ENCODE measurements around the gene COL6A3. TPM values are rescaled to one million over a fixed set of nuclear protein-coding genes. Genes with fewer than 3 reads are reported as not detected.

COL6A3 gene
- total and polyA plus RNA-seq, 4 experiments from 2014 or later, result 0.56 to 2.1 (median 1.5) TPM; not detected in 1

GRCh38 chr2:237448626-237449025, 34.7 kb upstream of the COL6A3 start:
- POLR2A ChIA-PET (ENCODE audit: partially characterized antibody), result interaction anchor here (2.2 kb wide), 1 partner anchor 15 kb away, joined by 7 read pairs; no protein-coding TSS in a partner anchor
- intact Hi-C loops (cut with micrococcal nuclease), result no loop called here
- H3K27me3 ChIP-seq (ENCODE audit: insufficient read depth, low read length), result no peaks in the 10 kb centered on the region
- H3K36me3 ChIP-seq (ENCODE audit: insufficient read depth, low read length), result no peaks in the 10 kb centered on the region
- CTCF ChIA-PET (ENCODE audit: partially characterized antibody), result interaction anchor here (0.6 to 4.6 kb wide), 4 partner anchors 16 to 132 kb away, joined by 4 to 19 read pairs (median 6); no protein-coding TSS in a partner anchor
- H3K27ac Mint-ChIP-seq, result no peak overlapping the region
- no peak overlapping the region for H3K4me3 ChIP-seq (ENCODE audit: low read length in 2 of 2)
- no peaks in the 10 kb centered on the region for H3K9me3 Mint-ChIP-seq
- no peak overlapping the region for H3K27ac ChIP-seq (ENCODE audit: low read depth, low read length)
- H3K36me3 Mint-ChIP-seq, result no peaks in the 10 kb centered on the region
- no peak overlapping the region for H3K4me3 Mint-ChIP-seq
- H3K27me3 Mint-ChIP-seq, result no peaks in the 10 kb centered on the region
- DNase-seq, result no peak
- no peaks in the 10 kb centered on the region for H3K9me3 ChIP-seq (ENCODE audit: control insufficient read depth in 1 of 2, low read length in 2 of 2)
- no peaks in the 10 kb centered on the region for H3K4me1 ChIP-seq (ENCODE audit: insufficient read depth, low read length)
- H3K4me1 Mint-ChIP-seq, result peaks cover 0 to 10% (median 6%) of the 10 kb centered on the region in 4 donors

GRCh38 chr2:237448171-237448570, 34.2 kb upstream of the COL6A3 start:
- CTCF ChIA-PET (ENCODE audit: partially characterized antibody), result interaction anchor here (2.0 to 4.6 kb wide), 3 partner anchors 15 to 27 kb away, joined by 4 to 19 read pairs (median 8); no protein-coding TSS in a partner anchor
- Histone ChIP-seq H3K9me3 (ENCODE audit: control insufficient read depth in 1 of 2, low read length in 2 of 2) (no peaks in the 10 kb centered on the region), H3K4me1 (ENCODE audit: insufficient read depth, low read length) (no peaks in the 10 kb centered on the region), H3K36me3 (ENCODE audit: insufficient read depth, low read length) (no peaks in the 10 kb centered on the region), H3K27me3 (ENCODE audit: insufficient read depth, low read length) (no peaks in the 10 kb centered on the region), H3K4me3 (ENCODE audit: low read length in 2 of 2) (no peak overlapping the region), H3K27ac (ENCODE audit: low read depth, low read length) (no peak overlapping the region)
- H3K36me3 Mint-ChIP-seq, result no peaks in the 10 kb centered on the region
- H3K27me3 Mint-ChIP-seq, result no peaks in the 10 kb centered on the region
- intact Hi-C loops (cut with micrococcal nuclease), result no loop called here
- no peaks in the 10 kb centered on the region for H3K9me3 Mint-ChIP-seq
- peaks cover under 1 to 10% (median 6%) of the 10 kb centered on the region in 4 donors for H3K4me1 Mint-ChIP-seq
- no peak overlapping the region for H3K27ac Mint-ChIP-seq
- POLR2A ChIA-PET (ENCODE audit: partially characterized antibody), result interaction anchor here (2.2 kb wide), 1 partner anchor 14 kb away, joined by 7 read pairs; no protein-coding TSS in a partner anchor
- no peak for DNase-seq
- H3K4me3 Mint-ChIP-seq, result no peak overlapping the region

GRCh38 chr2:237447496-237447895, 33.5 kb upstream of the COL6A3 start:
- no peak overlapping the region for H3K4me3 Mint-ChIP-seq
- no peaks in the 10 kb centered on the region for H3K36me3 ChIP-seq (ENCODE audit: insufficient read depth, low read length)
- H3K27me3 ChIP-seq (ENCODE audit: insufficient read depth, low read length), result no peaks in the 10 kb centered on the region
- H3K4me3 ChIP-seq (ENCODE audit: low read length in 2 of 2), result no peak overlapping the region
- H3K4me1 Mint-ChIP-seq, result peaks cover 5 to 13% (median 8%) of the 10 kb centered on the region in 4 donors
- POLR2A ChIA-PET (ENCODE audit: partially characterized antibody), result no interaction called here
- intact Hi-C loops (cut with micrococcal nuclease), result no loop called here
- H3K9me3 Mint-ChIP-seq, result no peaks in the 10 kb centered on the region
- no peak overlapping the region for H3K27ac Mint-ChIP-seq
- CTCF ChIA-PET (ENCODE audit: partially characterized antibody), result interaction anchor here (2.3 to 4.6 kb wide), 2 partner anchors 26 to 27 kb away, joined by 8 to 19 read pairs; no protein-coding TSS in a partner anchor
- no peaks in the 10 kb centered on the region for H3K9me3 ChIP-seq (ENCODE audit: control insufficient read depth in 1 of 2, low read length in 2 of 2)
- H3K27ac ChIP-seq (ENCODE audit: low read depth, low read length), result no peak overlapping the region
- peaks cover 2% of the 10 kb centered on the region for H3K4me1 ChIP-seq (ENCODE audit: insufficient read depth, low read length)
- no peak for DNase-seq
- H3K27me3 Mint-ChIP-seq, result no peaks in the 10 kb centered on the region
- H3K36me3 Mint-ChIP-seq, result no peaks in the 10 kb centered on the region

GRCh38 chr2:237446338-237446665, 32.3 kb upstream of the COL6A3 start:
- H3K27me3 ChIP-seq (ENCODE audit: insufficient read depth, low read length), result no peaks in the 10 kb centered on the region
- no peak overlapping the region for H3K27ac Mint-ChIP-seq
- no peaks in the 10 kb centered on the region for H3K27me3 Mint-ChIP-seq
- peaks cover 14% of the 10 kb centered on the region for H3K4me1 ChIP-seq (ENCODE audit: insufficient read depth, low read length)
- no peaks in the 10 kb centered on the region for H3K36me3 ChIP-seq (ENCODE audit: insufficient read depth, low read length)
- H3K27ac ChIP-seq (ENCODE audit: low read depth, low read length), result no peak overlapping the region
- no peak for DNase-seq
- CTCF ChIA-PET (ENCODE audit: partially characterized antibody), result interaction anchor here (1.2 to 1.4 kb wide), 2 partner anchors 11 to 25 kb away, joined by 3 read pairs; no protein-coding TSS in a partner anchor
- no peaks in the 10 kb centered on the region for H3K9me3 ChIP-seq (ENCODE audit: control insufficient read depth in 1 of 2, low read length in 2 of 2)
- H3K4me3 Mint-ChIP-seq, result no peak overlapping the region
- intact Hi-C loops (cut with micrococcal nuclease), result no loop called here
- no peaks in the 10 kb centered on the region for H3K36me3 Mint-ChIP-seq
- POLR2A ChIA-PET (ENCODE audit: partially characterized antibody), result interaction anchor here (0.5 to 6.2 kb wide), 2 partner anchors 12 to 25 kb away, joined by 3 to 31 read pairs; no protein-coding TSS in a partner anchor
- H3K4me1 Mint-ChIP-seq, result peaks cover 14 to 25% (median 20%) of the 10 kb centered on the region in 4 donors
- H3K4me3 ChIP-seq (ENCODE audit: low read length in 2 of 2), result no peak overlapping the region
- no peaks in the 10 kb centered on the region for H3K9me3 Mint-ChIP-seq

GRCh38 chr2:237445611-237446337, 31.8 kb upstream of the COL6A3 start:
- Mint-ChIP-seq H3K27me3 (no peaks in the 10 kb centered on the region), H3K4me1 (peaks cover 18 to 30% (median 25%) of the 10 kb centered on the region in 4 donors), H3K4me3 (no peak overlapping the region), H3K36me3 (no peaks in the 10 kb centered on the region), H3K27ac (peak overlapping the region in 1 of 7 donors; percentile 46), H3K9me3 (no peaks in the 10 kb centered on the region)
- ChIA-PET POLR2A (ENCODE audit: partially characterized antibody) (interaction anchor here (1.0 to 6.2 kb wide), 2 partner anchors 12 to 16 kb away, joined by 3 to 31 read pairs; no protein-coding TSS in a partner anchor), CTCF (ENCODE audit: partially characterized antibody) (interaction anchor here (1.0 to 1.4 kb wide), 3 partner anchors 11 to 25 kb away, joined by 3 read pairs; no protein-coding TSS in a partner anchor)
- DNase-seq, result no peak
- H3K27ac ChIP-seq (ENCODE audit: low read depth, low read length), result no peak overlapping the region
- H3K36me3 ChIP-seq (ENCODE audit: insufficient read depth, low read length), result no peaks in the 10 kb centered on the region
- peaks cover 19% of the 10 kb centered on the region for H3K4me1 ChIP-seq (ENCODE audit: insufficient read depth, low read length)
- no peaks in the 10 kb centered on the region for H3K9me3 ChIP-seq (ENCODE audit: control insufficient read depth in 1 of 2, low read length in 2 of 2)
- intact Hi-C loops (cut with micrococcal nuclease), result no loop called here
- H3K4me3 ChIP-seq (ENCODE audit: low read length in 2 of 2), result no peak overlapping the region
- no peaks in the 10 kb centered on the region for H3K27me3 ChIP-seq (ENCODE audit: insufficient read depth, low read length)

- ChIA-PET POLR2A (ENCODE audit: partially characterized antibody) (interaction anchor here (0.6 to 6.2 kb wide), 3 partner anchors 10 to 160 kb away, joined by 3 to 31 read pairs (median 19); no protein-coding TSS in a partner anchor), CTCF (ENCODE audit: partially characterized antibody) (interaction anchor here (0.7 to 4.1 kb wide), 4 partner anchors 14 to 31 kb away, joined by 3 to 54 read pairs (median 10); no protein-coding TSS in a partner anchor)
- peak overlapping the region in 1 of 8 donors; percentile 39 for H3K4me3 Mint-ChIP-seq
- intact Hi-C loops (cut with micrococcal nuclease), result no loop called here
- H3K4me1 ChIP-seq (ENCODE audit: insufficient read depth, low read length), result peaks cover 29% of the 10 kb centered on the region
- H3K27ac Mint-ChIP-seq, result no peak overlapping the region
- no peaks in the 10 kb centered on the region for H3K27me3 ChIP-seq (ENCODE audit: insufficient read depth, low read length)
- peaks cover 22 to 32% (median 29%) of the 10 kb centered on the region in 4 donors for H3K4me1 Mint-ChIP-seq
- no peaks in the 10 kb centered on the region for H3K27me3 Mint-ChIP-seq
- no peak for DNase-seq
- H3K36me3 Mint-ChIP-seq, result no peaks in the 10 kb centered on the region
- no peaks in the 10 kb centered on the region for H3K9me3 ChIP-seq (ENCODE audit: control insufficient read depth in 1 of 2, low read length in 2 of 2)
- H3K4me3 ChIP-seq (ENCODE audit: low read length in 2 of 2), result no peak overlapping the region
- H3K27ac ChIP-seq (ENCODE audit: low read depth, low read length), result no peak overlapping the region
- no peaks in the 10 kb centered on the region for H3K9me3 Mint-ChIP-seq
- H3K36me3 ChIP-seq (ENCODE audit: insufficient read depth, low read length), result no peaks in the 10 kb centered on the region
Measured at GRCh38 chr2:237444071-237444470, 30.1 kb upstream of the COL6A3 start.
